SIG-M5 treated with dmso at 0.1 percent for 504 hours (cell line): Measurements from ENCODE around the gene NFIA.
"Not testable (repeated sequence)": the region's sequence is repeated elsewhere in the genome, so short reads cannot be mapped to it uniquely, and the experiment has no call there.

Source experiments
- DNase-seq: peaks from one replicate; lab custom pipeline; 2025; ENCODE audit not compliant: unreplicated experiment; lab: John Stamatoyannopoulos, UW

Gene NFIA

DNA sequence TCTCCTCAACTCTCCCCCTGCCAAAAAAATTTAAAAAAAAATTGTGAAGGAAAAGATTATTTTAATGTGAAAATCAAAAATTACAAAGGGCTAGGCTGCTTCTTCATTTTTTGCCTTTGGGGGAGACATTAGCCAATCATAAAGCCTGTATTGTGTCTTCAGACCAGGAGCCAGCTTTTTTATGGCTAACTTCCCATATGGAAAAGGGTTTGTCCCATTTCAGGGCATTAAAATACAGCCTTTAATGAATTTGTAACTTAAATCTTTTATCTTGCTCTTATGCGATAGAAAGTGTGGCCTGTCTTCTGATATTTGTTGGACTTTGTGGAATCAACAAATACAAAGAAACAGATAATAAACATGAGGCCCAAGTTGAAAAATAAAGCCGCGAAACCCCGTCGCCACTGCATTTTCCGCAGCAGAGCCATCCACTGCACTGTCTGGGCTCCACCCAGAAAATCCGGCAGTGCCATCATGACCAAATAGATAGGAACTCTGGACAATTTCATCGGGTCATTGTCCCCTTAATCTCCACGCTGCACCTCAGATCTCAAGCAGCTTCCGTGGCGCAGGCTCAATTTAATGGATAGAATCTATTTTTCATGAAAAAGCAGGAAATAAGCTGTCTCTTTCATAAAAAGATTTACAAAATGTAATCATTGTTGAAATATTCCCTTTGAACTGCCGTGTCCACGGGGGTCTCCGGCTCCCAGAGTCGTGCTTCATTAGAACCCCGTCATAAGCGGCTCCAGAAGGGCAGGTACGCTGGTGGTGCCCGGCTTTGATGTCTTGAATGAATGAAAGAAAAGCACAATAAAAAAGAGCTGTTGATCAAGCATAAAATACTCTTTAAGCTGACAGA, 365.0 kb downstream of the NFIA start:
- DNase-seq, result no peak

DNA sequence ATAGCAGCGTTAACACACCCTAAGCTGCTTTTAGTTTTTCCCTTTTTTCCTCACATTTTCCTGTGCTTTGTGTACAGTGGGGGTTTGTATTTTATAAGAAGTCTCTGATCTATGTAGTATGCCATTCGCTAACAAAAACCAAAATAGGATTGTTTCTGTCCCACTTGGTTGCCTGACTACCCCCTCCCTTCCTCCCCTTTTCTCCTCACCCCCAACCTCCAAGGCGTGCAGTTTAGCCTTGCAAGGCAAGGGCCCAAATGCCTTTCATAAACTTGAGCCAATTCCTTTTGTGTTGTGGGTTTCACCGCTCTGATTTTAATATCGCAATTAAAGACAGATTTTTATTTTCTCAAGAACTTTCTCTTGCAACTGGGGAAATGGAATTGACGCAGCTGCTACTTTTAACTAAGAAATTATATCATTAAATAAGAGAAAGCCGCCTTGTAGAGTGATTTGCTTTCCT, 365.6 kb downstream of the NFIA start:
- DNase-seq, result no peak

DNA sequence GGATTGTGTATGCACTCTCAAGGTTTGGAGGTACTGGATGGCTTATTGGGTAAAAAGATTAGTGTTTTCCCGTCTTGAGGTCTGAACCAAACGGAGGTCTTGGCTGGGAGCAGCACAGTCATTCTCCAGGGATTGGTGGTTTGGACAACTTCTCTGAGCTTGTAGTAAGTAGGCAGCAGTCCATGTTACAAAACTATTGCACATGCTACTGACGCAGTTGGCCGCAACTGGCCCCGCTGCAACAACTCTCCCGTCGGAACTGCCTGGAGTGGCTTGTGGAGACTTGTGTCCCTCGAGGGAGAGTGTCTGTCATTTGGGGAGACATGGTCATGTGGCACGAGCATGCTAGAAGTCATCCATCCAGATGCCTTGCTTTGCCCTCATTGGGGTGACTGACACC, 366.6 kb downstream of the NFIA start:
- DNase-seq, result no peak

DNA sequence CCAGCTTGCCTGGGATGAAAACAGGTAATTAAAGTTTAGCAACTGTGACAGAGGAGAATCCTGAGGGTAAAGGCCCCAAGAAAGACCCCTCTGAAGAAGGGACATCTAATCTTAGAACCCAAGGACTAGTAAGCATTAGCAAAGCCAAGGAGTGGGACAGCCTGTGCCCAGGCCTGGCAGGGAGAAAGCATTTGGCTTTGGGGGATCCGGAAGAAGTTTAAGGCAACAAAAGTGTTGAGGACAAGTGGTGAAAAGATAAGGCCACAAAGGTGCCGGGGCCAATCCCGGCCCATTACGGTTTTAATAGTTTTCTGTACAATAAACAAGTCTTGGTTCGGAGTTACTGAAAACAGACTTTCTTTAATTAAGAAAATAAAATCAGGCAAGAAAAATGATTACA, 367.0 kb downstream of the NFIA start:
- DNase-seq, result no peak

DNA sequence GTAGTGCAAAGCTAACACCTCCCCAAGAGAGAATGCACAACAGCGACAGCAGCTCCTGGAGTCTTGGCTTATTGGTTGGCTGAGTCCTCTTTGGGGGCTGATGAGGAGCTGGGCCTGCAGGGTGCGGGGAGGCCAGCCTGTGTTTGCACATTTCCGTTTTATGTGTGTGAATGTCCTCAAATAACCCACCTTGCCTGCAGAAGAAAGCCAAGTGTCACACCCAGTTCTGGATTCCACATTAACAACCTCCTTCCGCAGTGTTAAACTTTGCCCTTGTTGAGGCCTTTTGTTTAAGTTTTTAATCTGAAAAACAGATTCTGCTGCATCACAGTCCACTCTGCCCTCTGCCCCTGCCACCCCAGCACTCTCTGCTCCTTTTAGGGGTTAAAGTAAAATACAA, 368.1 kb downstream of the NFIA start:
- DNase-seq, result no peak

DNA sequence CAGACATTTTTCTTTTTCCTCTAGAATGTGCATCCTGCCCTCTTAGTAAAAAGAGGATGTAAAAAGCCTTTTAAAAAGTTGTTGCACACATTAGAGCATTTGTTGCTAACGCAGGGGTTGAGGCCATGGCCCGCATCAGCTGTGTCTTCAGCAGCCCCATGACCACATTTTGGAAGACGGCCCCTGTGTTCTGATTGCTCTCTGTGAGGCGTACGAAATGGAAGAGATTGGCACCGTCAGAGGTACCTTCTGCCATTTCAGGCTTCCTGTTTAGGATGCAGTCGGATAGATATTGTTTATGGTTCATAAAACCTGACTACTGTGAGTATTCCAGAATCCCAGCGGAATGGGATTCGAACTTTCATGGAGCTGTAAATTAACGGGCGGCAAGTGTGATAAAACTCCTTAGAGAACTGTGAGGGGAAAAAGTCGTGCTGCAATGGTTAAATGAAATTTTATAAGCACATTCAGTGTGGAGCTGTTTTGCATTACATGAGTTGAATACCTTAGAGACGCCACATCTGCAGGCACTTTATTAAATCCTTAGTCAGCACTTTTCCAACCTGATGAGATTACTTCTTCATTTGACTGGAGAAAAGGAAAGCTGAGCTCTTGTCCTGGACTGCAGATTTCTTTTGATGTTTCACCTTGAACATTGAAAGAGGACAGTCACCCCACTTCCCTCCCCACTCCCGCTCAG, 368.7 kb downstream of the NFIA start:
- no peak for DNase-seq

DNA sequence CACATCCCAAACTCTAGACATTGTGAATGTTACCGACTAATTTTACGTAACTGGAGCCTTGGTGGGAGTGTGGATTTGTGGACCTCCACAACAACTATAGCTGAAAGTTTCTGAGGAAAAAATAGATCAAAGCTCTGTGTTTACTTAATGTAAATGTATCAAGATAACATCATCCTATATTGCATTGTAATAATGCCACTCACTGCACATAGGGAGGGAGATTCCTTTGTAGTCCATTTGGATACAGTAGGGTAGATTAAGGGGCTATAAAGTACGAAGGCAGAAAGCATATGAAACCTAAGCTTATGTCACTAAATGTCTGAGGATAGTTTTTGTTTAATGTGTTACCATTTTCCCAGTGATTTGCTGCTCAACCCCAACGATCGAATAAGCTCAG, 369.2 kb downstream of the NFIA start:
- DNase-seq, result no peak

DNA sequence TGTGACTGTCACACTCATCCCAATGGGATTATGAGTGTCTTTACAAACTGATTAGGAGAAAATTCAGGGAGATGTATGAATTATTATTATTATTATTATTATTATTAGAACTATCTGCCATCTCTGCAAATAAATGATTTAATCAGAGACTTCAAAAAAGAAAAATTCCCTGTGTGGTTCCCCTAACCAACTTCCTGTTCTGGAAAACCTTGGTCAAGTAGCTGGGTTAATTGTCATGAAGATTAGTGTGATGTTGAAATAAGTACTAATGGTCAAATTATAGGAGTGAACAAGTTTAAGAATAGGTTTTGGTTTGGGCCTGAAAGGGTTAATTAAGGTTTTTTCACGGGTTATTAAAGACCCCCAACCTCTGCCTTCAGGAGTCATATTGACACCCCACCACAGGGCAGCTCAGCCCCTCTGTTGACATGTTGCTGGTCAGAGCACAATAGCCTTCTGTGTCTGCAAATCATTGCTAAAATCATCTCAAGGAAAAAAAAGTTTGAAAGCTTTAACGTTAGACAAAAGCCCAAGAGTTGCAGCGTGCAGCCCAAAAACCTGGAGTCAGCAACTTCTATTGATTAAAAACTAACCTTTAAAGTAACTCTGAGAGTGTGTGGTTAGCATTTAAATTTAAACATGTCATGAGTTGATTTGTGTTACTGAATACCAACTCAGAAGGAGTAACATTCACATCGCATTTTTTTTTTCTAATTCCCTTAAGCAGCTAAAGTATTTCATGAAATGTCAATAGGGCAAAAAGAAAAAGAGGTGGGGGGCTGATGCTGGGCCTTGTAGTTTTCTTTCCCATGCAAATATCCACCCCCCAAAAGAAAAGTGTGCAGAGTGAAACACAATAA, 370.0 kb downstream of the NFIA start:
- no peak for DNase-seq

DNA sequence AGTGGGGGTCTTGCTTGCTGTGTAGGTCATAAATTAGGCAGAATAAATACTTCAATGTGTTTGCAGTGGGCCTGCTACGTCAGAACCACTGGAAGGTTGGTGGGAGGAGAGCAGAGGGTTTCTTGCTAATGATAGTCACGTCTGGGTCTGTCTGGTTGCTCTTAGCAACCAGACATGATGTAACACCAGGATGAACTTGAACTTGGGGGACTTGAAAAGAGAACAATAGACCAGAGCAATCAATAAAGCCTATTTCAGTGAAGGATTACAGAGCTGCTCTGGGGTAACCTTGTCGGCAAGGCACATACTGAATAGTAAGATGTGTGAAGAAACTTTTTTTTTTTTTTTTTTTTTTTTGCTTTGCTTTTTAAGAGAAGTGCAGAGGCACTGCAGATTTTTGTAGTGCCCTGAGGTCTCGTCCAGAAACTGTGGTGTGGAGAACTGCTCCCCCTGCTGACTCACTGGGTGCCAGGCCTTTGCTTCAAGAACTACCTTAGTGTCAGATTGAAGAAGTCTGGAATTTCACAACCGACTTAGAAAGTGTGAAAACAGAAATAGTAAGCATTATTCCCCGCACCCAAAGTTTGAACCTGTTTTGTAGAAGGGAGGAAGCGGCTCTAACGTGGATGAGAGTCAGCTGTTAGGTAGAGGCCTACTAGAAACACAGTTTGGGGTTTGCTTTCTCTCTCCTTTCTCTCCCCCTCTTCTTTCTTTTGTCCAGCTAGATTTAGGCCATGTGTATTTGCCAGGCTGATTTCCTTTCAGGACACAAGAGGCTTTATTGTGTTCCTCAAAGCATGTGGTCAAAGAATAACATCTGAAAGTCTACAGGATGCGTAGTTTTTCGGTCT, 371.0 kb downstream of the NFIA start:
- peak; percentile 91 for DNase-seq

DNA sequence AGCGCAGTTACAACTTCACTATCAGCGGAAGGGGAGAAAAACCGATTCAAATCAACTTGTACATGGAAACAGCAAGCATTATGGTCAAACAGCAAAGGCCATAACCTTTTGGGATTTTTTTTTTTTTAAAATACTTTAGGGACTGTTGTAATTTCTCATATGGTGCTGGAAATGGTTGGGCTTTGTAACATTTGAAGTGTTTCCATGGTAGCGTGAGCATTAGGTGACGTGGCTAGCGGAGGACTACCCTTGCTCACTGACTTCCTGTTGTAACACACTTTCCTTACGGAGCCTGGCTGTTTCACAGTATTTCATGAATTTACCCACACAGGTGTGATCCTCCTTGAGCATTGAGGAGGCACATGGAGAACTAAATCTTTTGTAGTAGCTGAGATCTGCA, 373.0 kb downstream of the NFIA start:
- no peak for DNase-seq

DNA sequence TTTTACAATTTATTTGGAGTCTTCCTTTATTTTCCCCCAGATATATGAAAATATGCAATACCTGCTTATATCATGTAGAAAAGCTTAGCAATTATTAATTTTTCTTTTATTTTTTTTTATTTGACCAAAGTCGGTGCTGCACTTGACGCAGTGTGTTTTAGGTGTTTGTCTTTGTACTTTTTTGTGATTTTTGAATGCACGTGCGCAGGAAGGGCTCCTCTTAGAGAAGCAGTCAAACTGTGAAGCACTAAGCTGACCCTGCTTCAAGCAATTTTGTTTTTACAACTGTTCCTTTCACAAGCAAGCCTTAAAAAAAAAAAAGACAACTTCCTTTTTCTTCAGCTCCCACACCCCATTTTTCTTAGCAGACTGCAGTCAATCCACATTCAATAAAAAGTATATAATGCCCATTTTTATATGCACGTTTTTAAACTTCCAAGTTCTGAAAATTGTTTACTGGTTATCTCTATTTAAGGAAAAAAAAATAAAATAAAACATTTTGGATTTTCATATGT, 375.2 kb downstream of the NFIA start:
- peak; percentile 19 for DNase-seq

DNA sequence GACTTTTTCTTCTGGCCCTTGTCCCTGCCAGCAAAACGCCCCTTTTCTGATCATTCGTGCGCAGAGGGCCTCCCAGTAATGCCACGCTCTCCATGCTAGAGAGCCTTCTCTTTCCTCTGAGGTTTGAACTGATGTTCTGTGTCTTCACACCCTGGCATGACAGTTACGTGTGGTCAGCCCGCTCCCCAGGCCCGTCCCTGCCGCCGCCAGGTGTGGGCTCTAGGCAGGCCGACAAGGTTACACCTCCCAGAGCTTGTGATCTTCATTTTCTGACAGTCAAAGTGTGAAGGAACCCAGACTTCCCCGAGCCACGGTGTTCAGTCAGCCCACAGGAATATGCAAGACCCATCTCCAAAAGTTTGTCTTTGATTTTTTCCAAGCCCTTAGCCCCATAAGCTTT, 377.0 kb downstream of the NFIA start:
- DNase-seq, result no peak

DNA sequence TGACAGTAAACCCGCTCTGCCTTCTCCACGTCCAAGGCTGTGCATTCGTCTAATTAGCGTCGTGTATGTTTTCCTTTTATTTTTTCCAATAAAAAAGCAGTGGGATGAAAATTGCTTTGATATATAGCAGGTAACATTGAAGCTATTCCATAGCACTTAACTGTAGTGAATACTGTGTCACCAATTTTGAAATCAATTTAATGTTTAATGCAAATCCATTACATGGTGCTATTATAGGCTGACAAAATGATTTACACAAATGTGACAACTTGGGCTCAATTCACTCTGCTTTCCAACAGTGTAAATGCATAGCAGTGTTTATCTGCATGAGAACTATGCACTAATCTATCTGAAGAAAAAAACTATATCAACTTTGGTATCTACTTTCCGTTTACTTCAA, 377.8 kb downstream of the NFIA start:
- DNase-seq, result no peak

DNA sequence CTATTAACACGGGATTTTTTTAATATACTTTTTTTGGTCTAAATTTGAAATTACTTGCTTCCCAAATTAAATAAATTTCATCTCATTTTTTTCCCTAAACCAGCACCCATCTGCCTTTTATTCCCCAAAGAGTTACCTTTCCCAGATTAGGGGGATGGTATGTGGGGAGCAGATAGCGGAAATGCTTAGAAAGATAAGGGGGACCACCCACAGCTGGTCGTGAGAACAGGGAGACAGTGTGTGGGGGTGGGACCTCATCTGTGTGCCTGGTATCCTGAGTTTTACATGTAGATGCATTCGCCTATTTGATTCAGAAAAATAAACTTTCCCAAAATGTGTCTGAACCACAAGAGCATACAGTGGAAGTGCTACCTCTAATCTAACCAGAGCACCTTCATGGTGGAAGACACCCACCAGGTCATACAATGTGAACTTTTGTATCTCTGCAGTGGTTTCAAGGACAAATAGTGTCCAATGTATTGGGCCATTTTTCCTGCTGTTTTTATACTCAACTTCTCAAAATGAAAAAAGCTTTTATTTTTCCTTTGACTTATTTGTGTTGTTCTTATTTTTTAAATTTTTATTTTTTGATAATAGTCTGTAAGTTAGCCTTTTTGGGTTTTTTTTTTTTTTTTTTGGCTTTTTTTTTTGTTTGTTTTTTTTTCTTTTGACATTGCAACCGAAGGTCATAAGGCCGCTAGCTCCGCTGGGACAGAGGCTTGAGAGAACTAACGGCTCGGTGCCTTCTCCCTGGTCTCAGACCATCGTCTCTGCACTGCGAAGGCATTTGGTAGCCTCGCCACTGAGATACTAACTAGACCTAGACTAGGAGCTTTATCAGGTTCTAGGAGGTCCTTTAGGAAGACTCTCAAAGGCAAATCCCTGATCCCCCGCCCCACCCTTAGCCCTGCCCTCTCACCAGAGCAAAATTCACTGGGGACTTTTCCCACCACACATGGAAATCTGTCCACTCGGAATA, 379.3 kb downstream of the NFIA start:
- no peak for DNase-seq

DNA sequence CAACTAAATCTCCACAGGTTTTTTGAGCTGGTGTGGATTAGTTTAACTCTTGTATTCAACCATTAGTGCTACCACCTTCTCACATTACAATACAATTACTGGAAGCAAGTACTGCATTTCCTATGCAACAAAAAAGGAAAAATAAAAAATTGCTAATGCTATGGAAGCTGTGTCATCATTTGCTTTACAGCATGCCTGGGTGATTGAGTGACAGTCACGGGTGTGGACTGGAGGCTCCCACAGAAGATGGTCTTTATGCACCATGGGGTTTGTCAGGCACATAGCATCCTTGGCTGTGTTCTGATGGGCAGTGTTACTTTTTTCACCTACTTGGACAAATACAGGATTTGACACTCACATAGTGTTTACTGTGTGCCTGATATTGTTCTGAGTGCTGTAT, 380.3 kb downstream of the NFIA start:
- DNase-seq, result no peak

DNA sequence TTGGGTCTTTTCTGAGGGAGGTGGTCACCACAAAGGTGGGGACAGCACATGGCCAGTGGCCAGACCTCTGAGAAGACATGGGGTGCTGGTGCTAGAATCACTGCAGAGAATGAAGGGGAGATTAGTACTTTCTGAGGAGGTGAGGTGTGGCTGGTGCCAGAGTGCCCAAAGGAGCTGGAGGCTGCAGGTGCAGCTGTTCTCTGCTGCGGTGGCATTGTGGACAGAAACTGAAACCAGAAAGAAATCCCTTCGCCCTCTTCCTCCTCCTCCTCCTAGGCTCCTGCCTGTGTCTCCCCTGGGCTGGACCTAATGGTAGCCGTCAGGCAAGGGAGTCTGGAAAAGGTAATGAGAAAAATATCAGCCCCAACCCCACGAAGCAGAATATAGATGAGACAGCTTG, 380.9 kb downstream of the NFIA start:
- DNase-seq, result no peak

DNA sequence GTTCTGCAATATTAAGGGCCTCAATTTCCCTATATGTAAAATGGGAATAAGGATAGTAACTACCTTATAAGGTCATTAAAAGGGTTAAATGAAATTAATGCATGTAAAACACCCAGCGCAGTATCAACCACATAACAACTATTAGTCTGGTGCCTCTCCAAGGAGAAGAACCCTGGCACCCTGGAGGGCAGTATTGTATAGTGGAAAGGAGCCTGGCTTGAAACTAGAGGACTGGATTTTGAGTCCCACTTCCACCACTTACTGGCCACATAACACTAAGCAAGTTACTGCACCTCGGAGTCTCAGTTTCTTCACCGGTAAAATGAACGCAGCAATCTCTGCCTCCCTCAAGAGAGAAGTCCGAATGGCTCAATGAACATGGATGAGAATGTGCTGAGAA, 385.5 kb downstream of the NFIA start:
- not testable (repeated sequence) for DNase-seq

DNA sequence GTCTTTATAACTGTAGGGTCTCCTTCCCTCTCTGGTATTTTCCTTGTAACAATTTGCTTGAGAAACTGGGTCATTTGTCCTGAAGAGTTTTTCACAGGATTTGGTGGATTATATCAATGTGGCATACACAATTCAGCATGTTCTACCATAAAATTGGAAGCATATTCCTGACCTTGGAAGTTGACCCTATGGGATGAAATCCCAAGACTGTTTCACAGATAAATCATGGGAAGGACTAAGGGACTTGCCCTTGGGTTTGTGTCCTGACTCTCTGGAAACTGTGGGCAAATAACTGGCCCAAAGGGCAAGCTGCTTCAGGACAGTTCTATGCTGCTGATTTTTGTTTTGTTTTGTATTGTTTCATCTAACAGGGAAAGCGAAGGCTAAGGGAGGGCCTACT, 387.0 kb downstream of the NFIA start:
- no peak for DNase-seq

DNA sequence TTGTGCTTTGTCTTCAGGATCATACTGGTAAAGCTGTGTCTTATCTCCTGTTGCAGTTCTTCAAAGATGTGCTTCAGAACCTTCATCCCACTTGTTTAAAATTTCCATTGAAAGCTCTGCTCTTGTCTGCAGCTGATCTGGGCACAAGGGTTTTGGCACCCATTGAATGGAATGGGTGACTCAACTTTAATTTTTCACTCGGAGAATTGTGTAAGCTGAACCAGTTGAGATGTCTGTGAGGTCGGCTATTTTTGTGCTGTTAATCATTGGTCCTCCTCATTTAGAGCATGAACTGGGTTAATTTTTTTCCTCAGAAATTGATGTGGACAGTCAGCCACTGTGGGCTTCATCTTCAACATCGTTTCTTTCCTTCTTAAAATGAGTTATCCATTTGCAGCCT, 390.5 kb downstream of the NFIA start:
- DNase-seq, result no peak
